HCT116 (cell line): ENCODE data around the gene HAX1. TPM values are rescaled to one million over a fixed set of nuclear protein-coding genes. Genes with fewer than 3 reads are reported as not detected.

Experiments used
- ATAC-seq: fragments of 200-7000 bp; cut with Tn5 transposase; 2 replicates; pipeline ENCODE4 v1.9.1; 2020; ENCODE audit warnings: mild to moderate bottlenecking, moderate library complexity
- BruUV-seq: library from RNA; stranded (reverse); fragments of 400-500 nt; replicated peaks from 2 replicates; lab custom pipeline; 2021; lab: Mats Ljungman, UMichigan
- CTCF ChIA-PET: fragments of 300-600 bp; sonication (Branson Sonifier 250); formaldehyde crosslinking; loops from one replicate; lab custom pipeline; 2021; ENCODE audit warnings: antibody characterized with exemption; lab: Charles Lee
- POLR2A ChIA-PET: fragments of 300-600, 350-600 bp; sonication (Branson Sonifier 250); formaldehyde crosslinking; loops from one replicate; lab custom pipeline; 2021; ENCODE audit warnings: antibody characterized with exemption; lab: Charles Lee
- RAD21 ChIA-PET, 2 experiments: fragments of 300-600 bp; sonication (Branson Sonifier 250); formaldehyde crosslinking; loops; one replicate each; lab custom pipeline; 2023; ENCODE audit warnings: low total read pairs in 2 of 2; ENCODE audit not compliant: uncharacterized antibody in 2 of 2, unreplicated experiment in 2 of 2, low non-redundant PET in 1 of 2; lab: Charles Lee
- DNase-seq: peaks from one replicate; pipeline ENCODE4 v3.0.0-alpha.2; 2010; ENCODE audit warnings: low read depth, low spot score
- H2AFZ ChIP-seq: fragments of 200-600 bp; shearing (Covaris generic), sonication (generic); 2 replicates; pipeline ENCODE4 v1.6.1; 2017; ENCODE audit warnings: low read depth, mixed run types, mixed read lengths, antibody characterized with exemption, low read length; ENCODE audit not compliant: poor library complexity, severe bottlenecking
- H3K27ac ChIP-seq: 2 replicates; pipeline ENCODE4 v1.5.1; 2012; ENCODE audit warnings: low read depth, low read length
- H3K27me3 ChIP-seq: fragments of 200-600 bp; sonication (generic); 2 replicates; pipeline ENCODE4 v1.6.1; 2016; ENCODE audit warnings: mixed run types, low read length, mixed read lengths; ENCODE audit not compliant: insufficient read depth
- H3K36me3 ChIP-seq, 2 experiments: fragments of 200-500 bp in 1 of 2; fragments of 200-600 bp in 1 of 2; sonication (Bioruptor generic) in 1 of 2; sonication (generic) in 1 of 2; 2 replicates each; pipeline versions ENCODE4 v1.5.1 to v1.6.1; 2014 to 2016; ENCODE audit warnings: low read length in 2 of 2, inconsistent platforms in 1 of 2, mixed read lengths in 1 of 2, mixed run types in 1 of 2; ENCODE audit not compliant: insufficient read depth in 2 of 2, control insufficient read depth in 1 of 2
- H3K4me1 ChIP-seq, 2 experiments: fragments of 200-600 bp in 1 of 2; sonication (generic) in 1 of 2; 2 replicates each; pipeline versions ENCODE4 v1.5.1 to v1.6.1; 2012 to 2017; ENCODE audit warnings: low read length in 2 of 2, inconsistent platforms in 1 of 2, mild to moderate bottlenecking in 1 of 2, mixed read lengths in 1 of 2, mixed run types in 1 of 2, moderate library complexity in 1 of 2; ENCODE audit not compliant: insufficient read depth in 2 of 2, control insufficient read depth in 1 of 2
- H3K4me2 ChIP-seq: fragments of 200-600 bp; sonication (generic); 2 replicates; pipeline ENCODE4 v1.6.1; 2017; ENCODE audit warnings: mixed run types, low read length, mixed read lengths
- H3K4me3 ChIP-seq, 2 experiments: fragments of 200-600 bp in 1 of 2; sonication (generic) in 1 of 2; replicated peaks in 1 of 2; 2 replicates each; pipeline ENCODE4 v1.5.1; 2011 to 2016; ENCODE audit warnings: low read length in 2 of 2, control low read depth in 1 of 2, low read depth in 1 of 2, mild to moderate bottlenecking in 1 of 2, mixed read lengths in 1 of 2, mixed run types in 1 of 2
- H3K79me2 ChIP-seq: fragments of 200-600 bp; sonication (generic); 2 replicates; pipeline ENCODE4 v1.6.1; 2017; ENCODE audit warnings: mild to moderate bottlenecking, mixed run types, low read length, moderate library complexity, mixed read lengths; ENCODE audit not compliant: insufficient read depth
- H3K9ac ChIP-seq: fragments of 200-600 bp; sonication (generic); 2 replicates; pipeline ENCODE4 v1.6.1; 2016; ENCODE audit warnings: low read length, mixed read lengths
- H3K9me2 ChIP-seq: fragments of 200-600 bp; sonication (generic), shearing (Covaris generic); 2 replicates; pipeline ENCODE4 v1.6.1; 2017; ENCODE audit warnings: mixed run types, mild to moderate bottlenecking, moderate library complexity; ENCODE audit not compliant: insufficient read depth
- H3K9me3 ChIP-seq, 2 experiments: fragments of 200-500 bp in 1 of 2; fragments of 200-600 bp in 1 of 2; sonication (Bioruptor generic) in 1 of 2; sonication (generic) in 1 of 2; 2 replicates each; pipeline ENCODE4 v1.6.1; 2014 to 2017; ENCODE audit warnings: low read length in 2 of 2, mixed read lengths in 2 of 2, inconsistent platforms in 1 of 2, low read depth in 1 of 2, mild to moderate bottlenecking in 1 of 2, mixed run types in 1 of 2, moderate library complexity in 1 of 2; ENCODE audit not compliant: control insufficient read depth in 1 of 2, insufficient read depth in 1 of 2
- H4K20me1 ChIP-seq: fragments of 200-600 bp; sonication (generic), shearing (Covaris generic); 2 replicates; pipeline ENCODE4 v1.6.1; 2017; ENCODE audit warnings: mixed run types, mild to moderate bottlenecking, moderate library complexity; ENCODE audit not compliant: insufficient read depth
- CBX3 ChIP-seq: IDR thresholded peaks from 2 replicates; pipeline ENCODE4 v1.6.1; 2012; ENCODE audit warnings: low read depth
- CEBPB ChIP-seq: IDR thresholded peaks from 2 replicates; pipeline ENCODE4 v1.6.1; 2012; ENCODE audit warnings: low read depth
- EGR1 ChIP-seq: IDR thresholded peaks from 2 replicates; pipeline ENCODE4 v1.6.1; 2012; ENCODE audit warnings: low read depth
- ELF1 ChIP-seq: IDR thresholded peaks from 2 replicates; pipeline ENCODE4 v1.6.1; 2012; ENCODE audit warnings: low read depth, borderline replicate concordance
- EZH2 ChIP-seq: fragments of 200-600 bp; sonication (generic); IDR thresholded peaks from 2 replicates; pipeline ENCODE4 v1.6.1; 2017; ENCODE audit warnings: antibody characterized with exemption, mixed run types
- POLR2A ChIP-seq: IDR thresholded peaks from 2 replicates; pipeline ENCODE4 v1.7.0; 2011; ENCODE audit warnings: borderline replicate concordance; ENCODE audit not compliant: insufficient read depth, insufficient read length; ENCODE audit errors: extremely low read depth
- POLR2AphosphoS5 ChIP-seq: IDR thresholded peaks from 2 replicates; pipeline ENCODE4 v1.6.1; 2011; ENCODE audit warnings: mild to moderate bottlenecking, low read depth, low read length, moderate library complexity
- RAD21 ChIP-seq: IDR thresholded peaks from 2 replicates; pipeline ENCODE4 v1.6.1; 2012; ENCODE audit warnings: low read depth, mild to moderate bottlenecking
- SIN3A ChIP-seq: IDR thresholded peaks from 2 replicates; pipeline ENCODE4 v1.6.1; 2012; ENCODE audit warnings: low read depth
- SP1 ChIP-seq: IDR thresholded peaks from 2 replicates; pipeline ENCODE4 v1.6.1; 2012; ENCODE audit warnings: low read depth
- TCF7L2 ChIP-seq: IDR thresholded peaks from 2 replicates; pipeline ENCODE4 v1.7.0; 2011; ENCODE audit warnings: borderline replicate concordance, inconsistent platforms; ENCODE audit not compliant: insufficient read depth, insufficient read length; ENCODE audit errors: extremely low read depth
- YY1 ChIP-seq: IDR thresholded peaks from 2 replicates; pipeline ENCODE4 v1.6.1; 2011; ENCODE audit warnings: low read length, low read depth, moderate library complexity, mild to moderate bottlenecking; ENCODE audit not compliant: insufficient replicate concordance; ENCODE audit errors: extremely low read depth
- ZFX ChIP-seq: fragments of 450-650 bp; IDR thresholded peaks from 2 replicates; pipeline ENCODE4 v1.6.1; 2017
- ZNF274 ChIP-seq: fragments of 200-500 bp; sonication (Bioruptor generic); IDR thresholded peaks from 2 replicates; pipeline ENCODE4 v1.6.1; 2014; ENCODE audit warnings: mild to moderate bottlenecking, low read depth, low read length, inconsistent platforms
- intact Hi-C: fragments of 100-400 bp; cut with micrococcal nuclease; formaldehyde crosslinking; loops from 2 replicates; pipeline ENCODE4 v1.10.0; 2022
- total RNA-seq: library from RNA; stranded (reverse); gene quantifications from one replicate; pipeline ENCODE4 v1.2.1, GENCODE V29; 2021; ENCODE audit not compliant: unreplicated experiment
- TF ChIP-seq, protein P1 (sequence below), 3 experiments: fragments of 200-600 bp in 1 of 3; sonication (generic) in 1 of 3; IDR thresholded peaks in 2 of 3; conservative IDR thresholded peaks in 1 of 3; 2 replicates each; pipeline ENCODE4 v1.5.1; 2012 to 2017; ENCODE audit warnings: low read depth in 2 of 3, low read length in 2 of 3, antibody characterized with exemption in 1 of 3, borderline replicate concordance in 1 of 3, control low read depth in 1 of 3, mild to moderate bottlenecking in 1 of 3, mixed read lengths in 1 of 3, mixed run types in 1 of 3, moderate library complexity in 1 of 3; ENCODE audit not compliant: insufficient read depth in 1 of 3
- TF ChIP-seq, protein P2 (sequence below): IDR thresholded peaks from 2 replicates; pipeline ENCODE4 v1.6.1; 2012

The HAX1 gene
- total RNA-seq, 1 experiment from 2014 or later, result 93.6 TPM

DNA sequence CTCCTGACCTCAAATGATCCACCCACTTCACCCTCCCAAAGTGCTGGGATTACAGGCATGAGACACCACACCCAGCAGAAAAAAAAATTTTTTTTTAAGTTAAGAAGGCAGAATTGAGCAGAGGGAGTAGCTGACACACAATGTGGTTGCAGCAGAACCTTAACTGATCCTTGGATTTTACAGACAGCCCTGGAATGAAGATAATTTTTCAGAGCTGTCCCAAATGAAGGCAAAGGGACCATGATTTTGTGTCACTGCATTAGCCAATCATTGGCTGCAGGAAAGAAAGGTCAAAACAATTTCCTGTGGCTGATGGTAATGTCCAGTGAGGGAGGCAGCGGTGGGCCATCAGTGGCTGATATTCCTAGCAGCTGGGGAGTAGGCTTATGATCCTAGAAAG, 29.2 kb downstream of the HAX1 start:
- no peak for ATAC-seq
- Histone ChIP-seq H2AFZ (no peak overlapping the region), H3K27ac (no peak overlapping the region), H3K9me2 (no peaks in the 10 kb centered on the region), H3K9me3 (no peaks in the 10 kb centered on the region)
- ChIA-PET CTCF (no interaction called here), RAD21 (no interaction called here), POLR2A (no interaction called here)
- intact Hi-C loops, result no loop called here
- no TSS peak for BruUV-seq
- no peak for DNase-seq
- TF ChIP-seq RAD21 (no peak), ZFX (no peak), CBX3 (no peak), YY1 (no peak), POLR2AphosphoS5 (no peak), EGR1 (no peak), CEBPB (no peak), TCF7L2 (no peak), SP1 (no peak), ZNF274 (no peak), EZH2 (no peak), POLR2A (no peak), ELF1 (no peak), SIN3A (no peak)
- TF ChIP-seq, protein P1, sequence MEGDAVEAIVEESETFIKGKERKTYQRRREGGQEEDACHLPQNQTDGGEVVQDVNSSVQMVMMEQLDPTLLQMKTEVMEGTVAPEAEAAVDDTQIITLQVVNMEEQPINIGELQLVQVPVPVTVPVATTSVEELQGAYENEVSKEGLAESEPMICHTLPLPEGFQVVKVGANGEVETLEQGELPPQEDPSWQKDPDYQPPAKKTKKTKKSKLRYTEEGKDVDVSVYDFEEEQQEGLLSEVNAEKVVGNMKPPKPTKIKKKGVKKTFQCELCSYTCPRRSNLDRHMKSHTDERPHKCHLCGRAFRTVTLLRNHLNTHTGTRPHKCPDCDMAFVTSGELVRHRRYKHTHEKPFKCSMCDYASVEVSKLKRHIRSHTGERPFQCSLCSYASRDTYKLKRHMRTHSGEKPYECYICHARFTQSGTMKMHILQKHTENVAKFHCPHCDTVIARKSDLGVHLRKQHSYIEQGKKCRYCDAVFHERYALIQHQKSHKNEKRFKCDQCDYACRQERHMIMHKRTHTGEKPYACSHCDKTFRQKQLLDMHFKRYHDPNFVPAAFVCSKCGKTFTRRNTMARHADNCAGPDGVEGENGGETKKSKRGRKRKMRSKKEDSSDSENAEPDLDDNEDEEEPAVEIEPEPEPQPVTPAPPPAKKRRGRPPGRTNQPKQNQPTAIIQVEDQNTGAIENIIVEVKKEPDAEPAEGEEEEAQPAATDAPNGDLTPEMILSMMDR (IDR thresholded peaks at IDR 0.05 in 2 of 3, conservative IDR thresholded peaks at IDR 0.05 in 1 of 3; ENCODE audit: borderline replicate concordance in 1 of 3, insufficient read depth in 1 of 3, low read depth in 2 of 3, low read length in 2 of 3), result no peak
- TF ChIP-seq, protein P2, sequence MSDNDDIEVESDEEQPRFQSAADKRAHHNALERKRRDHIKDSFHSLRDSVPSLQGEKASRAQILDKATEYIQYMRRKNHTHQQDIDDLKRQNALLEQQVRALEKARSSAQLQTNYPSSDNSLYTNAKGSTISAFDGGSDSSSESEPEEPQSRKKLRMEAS, result no peak
- TF ChIP-seq, all 23 proteins: peak for 0
- no peaks in the 10 kb centered on the region for H4K20me1 ChIP-seq
- no peak overlapping the region for H3K4me2 ChIP-seq
- H3K36me3 ChIP-seq, result no peaks in the 10 kb centered on the region
- no peak overlapping the region for H3K4me3 ChIP-seq
- no peak overlapping the region for H3K9ac ChIP-seq
- no peaks in the 10 kb centered on the region for H3K27me3 ChIP-seq
- H3K4me1 ChIP-seq, result no peaks in the 10 kb centered on the region
- no peaks in the 10 kb centered on the region for H3K79me2 ChIP-seq
